DND-41 (cell line): ENCODE measurements around the gene C6orf15.

Source experiments
- ATAC-seq: fragments of 200-7000 bp; cut with Tn5 transposase; 3 replicates; pipeline ENCODE4 v1.9.1; 2021; ENCODE audit warnings: low read depth; ENCODE audit not compliant: insufficient read depth
- DNase-seq: peaks from one replicate; pipeline ENCODE4 v3.0.0-alpha.2; 2020
- H2AFZ ChIP-seq: 2 replicates; pipeline ENCODE4 v1.6.0; 2012; ENCODE audit warnings: low read depth, low read length
- H3K27ac ChIP-seq: 2 replicates; pipeline ENCODE4 v1.5.1; 2012; ENCODE audit warnings: low read length, inconsistent platforms
- H3K27me3 ChIP-seq: fragments of 200-600 bp; sonication (generic); 2 replicates; pipeline ENCODE4 v1.6.0; 2012; ENCODE audit warnings: low read length, mild to moderate bottlenecking, inconsistent platforms; ENCODE audit not compliant: insufficient read depth, poor library complexity
- H3K36me3 ChIP-seq: 2 replicates; pipeline ENCODE4 v1.5.1; 2012; ENCODE audit warnings: low read length, inconsistent platforms; ENCODE audit not compliant: insufficient read depth
- H3K4me1 ChIP-seq: 2 replicates; pipeline ENCODE4 v1.5.1; 2012; ENCODE audit warnings: mild to moderate bottlenecking, low read length; ENCODE audit not compliant: insufficient read depth
- H3K4me2 ChIP-seq: 2 replicates; pipeline ENCODE4 v1.6.0; 2012; ENCODE audit warnings: mild to moderate bottlenecking, moderate library complexity, low read length, inconsistent platforms; ENCODE audit not compliant: insufficient read depth
- H3K4me3 ChIP-seq, 2 experiments: fragments of 200-600 bp in 1 of 2; shearing (Covaris generic) in 1 of 2; 2 replicates each; pipeline ENCODE4 v1.5.1; 2012 to 2016; ENCODE audit warnings: inconsistent platforms in 2 of 2, low read length in 2 of 2, mild to moderate bottlenecking in 2 of 2, low read depth in 1 of 2, moderate library complexity in 1 of 2
- H3K79me2 ChIP-seq: 2 replicates; pipeline ENCODE4 v1.6.0; 2012; ENCODE audit warnings: low read length, inconsistent platforms; ENCODE audit not compliant: insufficient read depth
- H3K9ac ChIP-seq: 2 replicates; pipeline ENCODE4 v1.6.0; 2012; ENCODE audit warnings: low read depth, mild to moderate bottlenecking, inconsistent platforms, low read length, moderate library complexity
- H3K9me3 ChIP-seq: 2 replicates; pipeline ENCODE4 v1.5.1; 2012; ENCODE audit warnings: low read length, moderate library complexity, mild to moderate bottlenecking, inconsistent platforms; ENCODE audit not compliant: insufficient read depth, severe bottlenecking
- H4K20me1 ChIP-seq: 2 replicates; pipeline ENCODE4 v1.6.0; 2012; ENCODE audit warnings: low read length; ENCODE audit not compliant: insufficient read depth
- EZH2 ChIP-seq: IDR thresholded peaks from 3 replicates; pipeline ENCODE4 v1.6.1; 2012; ENCODE audit warnings: borderline replicate concordance, low read depth, mild to moderate bottlenecking, moderate library complexity, low read length, inconsistent platforms; ENCODE audit not compliant: severe bottlenecking
- TF ChIP-seq, protein P1 (sequence below): IDR thresholded peaks from 2 replicates; pipeline ENCODE4 v1.5.1; 2012; ENCODE audit warnings: borderline replicate concordance, low read length, moderate library complexity, mild to moderate bottlenecking; ENCODE audit not compliant: poor library complexity, severe bottlenecking; ENCODE audit errors: extremely low read depth

Gene C6orf15

DNA sequence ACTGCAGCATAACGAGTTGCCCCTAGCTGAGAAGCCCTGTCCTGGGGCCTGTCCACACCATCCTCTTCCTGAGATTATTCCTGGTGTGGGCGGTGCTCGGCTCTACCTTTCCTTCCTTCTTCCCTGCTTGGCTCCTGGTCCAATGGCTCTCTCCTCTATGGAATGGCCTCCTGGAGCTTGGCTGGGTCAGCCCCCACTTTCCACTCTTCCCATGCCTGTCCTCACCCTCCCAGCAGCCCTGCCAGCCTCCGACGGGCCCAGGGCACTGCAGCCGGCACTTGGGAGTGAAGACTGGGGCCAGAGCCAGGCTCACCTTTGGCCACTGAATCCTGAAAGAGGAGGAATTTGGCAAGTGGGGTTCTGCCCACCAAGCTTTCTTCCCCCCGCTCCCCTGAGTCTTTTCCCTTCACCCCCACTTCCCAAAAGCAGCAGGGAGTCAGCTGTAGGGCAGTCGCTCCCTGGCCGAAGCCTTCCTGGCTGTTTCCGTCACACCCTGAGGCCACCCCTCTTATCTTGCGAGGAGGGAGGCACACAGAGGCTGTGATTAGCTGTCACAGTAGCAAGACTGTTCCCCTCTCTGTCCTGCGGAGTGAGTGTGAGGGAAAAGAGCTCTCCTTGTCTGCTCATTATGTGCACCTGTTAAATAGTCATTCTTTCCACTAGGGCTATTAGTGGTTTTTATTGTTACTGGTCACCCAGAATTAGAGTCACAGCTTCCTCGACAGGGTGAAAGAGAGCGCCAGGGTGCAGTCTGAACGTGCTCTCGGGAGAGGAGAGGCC lies 14.2 kb upstream of the C6orf15 start:
- DNase-seq (no peak), ATAC-seq (no peak)
- Histone ChIP-seq H3K9ac (no peak overlapping the region), H3K27me3 (peaks cover 12% of the 10 kb centered on the region), H2AFZ (no peak overlapping the region), H3K4me2 (no peak overlapping the region), H3K27ac (no peak overlapping the region), H3K36me3 (no peaks in the 10 kb centered on the region), H3K79me2 (no peaks in the 10 kb centered on the region), H3K4me3 (no peak overlapping the region), H3K9me3 (no peaks in the 10 kb centered on the region), H3K4me1 (no peaks in the 10 kb centered on the region), H4K20me1 (no peaks in the 10 kb centered on the region)
- no peak for TF ChIP-seq EZH2
- TF ChIP-seq, protein P1, sequence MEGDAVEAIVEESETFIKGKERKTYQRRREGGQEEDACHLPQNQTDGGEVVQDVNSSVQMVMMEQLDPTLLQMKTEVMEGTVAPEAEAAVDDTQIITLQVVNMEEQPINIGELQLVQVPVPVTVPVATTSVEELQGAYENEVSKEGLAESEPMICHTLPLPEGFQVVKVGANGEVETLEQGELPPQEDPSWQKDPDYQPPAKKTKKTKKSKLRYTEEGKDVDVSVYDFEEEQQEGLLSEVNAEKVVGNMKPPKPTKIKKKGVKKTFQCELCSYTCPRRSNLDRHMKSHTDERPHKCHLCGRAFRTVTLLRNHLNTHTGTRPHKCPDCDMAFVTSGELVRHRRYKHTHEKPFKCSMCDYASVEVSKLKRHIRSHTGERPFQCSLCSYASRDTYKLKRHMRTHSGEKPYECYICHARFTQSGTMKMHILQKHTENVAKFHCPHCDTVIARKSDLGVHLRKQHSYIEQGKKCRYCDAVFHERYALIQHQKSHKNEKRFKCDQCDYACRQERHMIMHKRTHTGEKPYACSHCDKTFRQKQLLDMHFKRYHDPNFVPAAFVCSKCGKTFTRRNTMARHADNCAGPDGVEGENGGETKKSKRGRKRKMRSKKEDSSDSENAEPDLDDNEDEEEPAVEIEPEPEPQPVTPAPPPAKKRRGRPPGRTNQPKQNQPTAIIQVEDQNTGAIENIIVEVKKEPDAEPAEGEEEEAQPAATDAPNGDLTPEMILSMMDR: no peak

GRCh38 chr6:31125586-31126363 lies 13.4 kb upstream of the C6orf15 start:
- no peaks in the 10 kb centered on the region for H3K9me3 ChIP-seq
- ATAC-seq (no peak), DNase-seq (no peak)
- H3K4me1 ChIP-seq: no peaks in the 10 kb centered on the region
- no peak overlapping the region for H3K4me3 ChIP-seq
- H3K27ac ChIP-seq: no peak overlapping the region
- H2AFZ ChIP-seq: no peak overlapping the region
- H4K20me1 ChIP-seq: no peaks in the 10 kb centered on the region
- no peak overlapping the region for H3K9ac ChIP-seq
- TF ChIP-seq EZH2: no peak
- TF ChIP-seq, protein P1: no peak
- H3K4me2 ChIP-seq: no peak overlapping the region
- H3K36me3 ChIP-seq: no peaks in the 10 kb centered on the region
- no peaks in the 10 kb centered on the region for H3K79me2 ChIP-seq
- H3K27me3 ChIP-seq: peaks cover 12% of the 10 kb centered on the region

GRCh38 chr6:31125162-31125561 lies 12.8 kb upstream of the C6orf15 start:
- Histone ChIP-seq H3K27ac (no peak overlapping the region), H3K9me3 (no peaks in the 10 kb centered on the region), H3K4me1 (no peaks in the 10 kb centered on the region), H3K79me2 (no peaks in the 10 kb centered on the region), H3K4me3 (no peak overlapping the region), H4K20me1 (no peaks in the 10 kb centered on the region), H2AFZ (no peak overlapping the region), H3K9ac (no peak overlapping the region), H3K36me3 (no peaks in the 10 kb centered on the region), H3K27me3 (peaks cover 12% of the 10 kb centered on the region), H3K4me2 (no peak overlapping the region)
- ATAC-seq: no peak
- no peak for DNase-seq
- TF ChIP-seq, protein P1: no peak
